GM18505 (cell line): ENCODE results near the gene SPRING1.
"Not testable (repeated sequence)": the region's sequence is repeated elsewhere in the genome, so short reads cannot be mapped to it uniquely, and the experiment has no call there.

Source experiments
- ATAC-seq: cut with Tn5 transposase; IDR thresholded peaks from one replicate; pipeline ENCODE4 v1.9.1; 2021; ENCODE audit not compliant: unreplicated experiment
- POLR2A ChIP-seq: IDR thresholded peaks from 4 replicates; pipeline ENCODE4 v1.6.1; 2011; ENCODE audit warnings: borderline replicate concordance; ENCODE audit not compliant: insufficient read depth, insufficient read length; ENCODE audit errors: extremely low read depth

Gene SPRING1

DNA sequence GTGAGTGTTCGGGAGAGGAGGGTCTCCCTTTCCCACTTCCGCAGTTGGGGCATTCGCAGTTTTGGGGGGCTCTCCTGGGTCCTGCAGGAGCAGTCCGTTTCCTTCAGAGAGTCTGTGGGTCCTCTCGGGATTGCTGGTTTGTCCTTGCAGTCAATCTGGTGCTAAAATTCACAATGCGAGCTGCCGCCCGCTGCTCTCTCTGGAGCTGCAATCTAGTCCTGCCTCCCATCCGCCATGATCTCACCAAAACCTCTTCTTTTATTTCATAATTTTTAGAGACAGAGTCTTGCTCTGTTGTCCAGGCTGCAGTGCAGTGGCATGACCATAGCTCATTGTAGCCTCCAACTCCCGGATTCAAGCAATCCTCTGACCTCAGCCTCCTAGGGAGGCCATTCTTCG lies 22.8 kb upstream of the SPRING1 start:
- no peak for TF ChIP-seq POLR2A
- no peak for ATAC-seq

DNA sequence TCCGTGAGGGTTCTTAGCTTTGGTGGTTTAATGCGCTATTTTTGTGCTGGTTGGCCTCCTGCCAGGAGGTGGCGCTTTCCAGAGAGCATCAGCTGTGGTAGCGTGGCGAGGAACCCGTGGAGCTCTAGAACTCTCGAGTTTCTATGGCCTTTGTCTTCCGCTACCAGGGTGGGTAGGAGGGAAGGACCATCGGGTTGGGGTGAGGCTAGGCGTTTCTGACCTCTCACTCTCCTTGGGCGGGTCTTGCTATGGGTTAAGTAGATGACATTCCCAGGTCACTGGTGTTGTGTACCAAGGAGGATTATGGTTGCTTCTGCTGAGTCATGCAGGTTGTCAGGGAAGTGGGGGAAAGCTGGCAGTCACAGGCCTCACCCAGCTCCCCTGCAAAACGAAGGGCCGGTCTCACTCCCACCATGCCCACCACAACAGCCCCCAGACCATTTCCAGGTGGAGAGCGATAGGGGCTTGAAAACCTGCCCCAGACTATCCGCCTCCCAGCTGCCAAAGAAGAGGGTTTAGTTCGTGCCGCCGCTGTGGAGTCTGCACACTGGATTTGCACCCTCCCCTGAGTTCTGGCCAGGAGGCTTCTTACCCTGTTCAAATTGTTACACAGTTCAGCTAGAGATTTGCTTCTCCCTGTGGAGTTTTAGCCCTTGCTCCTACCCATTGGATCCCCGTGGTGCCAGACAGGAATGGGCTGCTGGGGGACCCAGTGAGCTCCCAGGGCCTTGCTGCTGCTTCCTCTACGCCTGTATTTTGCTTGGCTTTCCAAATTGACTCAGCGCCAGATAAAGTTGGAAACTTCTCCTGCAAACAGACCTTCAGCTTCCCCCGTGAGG lies 22.1 kb upstream of the SPRING1 start:
- TF ChIP-seq POLR2A, result no peak
- no peak for ATAC-seq

DNA sequence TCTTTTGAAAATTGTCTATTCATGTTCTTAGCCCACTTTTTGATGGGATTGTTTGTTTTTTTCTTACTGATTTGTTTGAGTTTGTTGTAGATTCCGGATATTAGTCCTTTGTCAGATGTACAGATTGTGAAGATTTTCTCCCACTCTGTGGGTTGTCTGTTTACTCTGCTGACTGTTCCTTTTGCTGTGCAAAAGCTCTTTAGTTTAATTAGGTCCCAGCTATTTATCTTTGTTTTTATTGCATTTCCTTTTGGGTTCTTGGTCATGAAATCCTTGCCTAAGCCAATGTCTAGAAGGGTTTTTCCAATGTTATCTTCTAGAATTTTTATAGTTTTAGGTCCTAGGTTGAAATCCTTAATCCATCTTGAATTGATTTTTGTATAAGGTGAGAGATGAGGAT lies 16.9 kb upstream of the SPRING1 start:
- ATAC-seq, result not testable (repeated sequence)

DNA sequence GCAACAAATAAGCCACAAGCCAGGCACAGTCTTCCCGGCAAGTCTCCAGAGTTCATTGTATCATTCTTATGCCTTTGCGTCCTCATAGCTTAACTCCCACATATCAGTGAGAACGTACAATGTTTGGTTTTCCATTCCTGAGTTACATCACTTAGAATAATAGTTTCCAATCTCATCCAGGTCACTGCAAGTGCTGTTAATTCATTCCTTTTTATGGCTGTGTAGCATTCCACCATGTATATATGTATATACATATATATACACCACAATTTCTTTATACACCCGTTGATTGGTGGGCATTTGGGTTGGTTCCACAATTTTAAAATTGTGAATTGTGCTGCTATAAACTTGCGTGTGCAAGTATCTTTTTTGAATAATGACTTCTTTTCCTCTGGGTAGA lies 16.2 kb upstream of the SPRING1 start:
- not testable (repeated sequence) for ATAC-seq

DNA sequence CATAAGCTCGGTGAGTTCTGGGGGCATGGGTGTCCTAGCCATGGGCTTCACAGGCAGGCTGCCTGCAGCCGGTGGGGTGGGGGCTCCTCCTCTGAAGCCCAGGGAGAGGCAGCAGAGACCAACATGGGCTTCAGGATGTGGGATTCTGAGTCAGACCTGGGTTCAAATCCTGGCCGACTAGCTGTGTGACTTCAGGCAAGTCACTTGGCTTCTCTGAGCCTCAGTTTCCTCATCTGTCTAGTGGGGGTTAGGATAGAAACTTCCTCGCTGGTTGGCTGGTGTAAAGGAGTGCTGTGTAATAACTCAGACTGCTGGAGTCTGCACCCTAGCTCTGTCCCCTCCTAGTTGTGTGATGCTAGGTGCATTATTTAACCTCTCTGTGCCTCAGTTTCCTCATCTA lies 12.4 kb upstream of the SPRING1 start:
- TF ChIP-seq POLR2A, result no peak
- ATAC-seq, result no peak

DNA sequence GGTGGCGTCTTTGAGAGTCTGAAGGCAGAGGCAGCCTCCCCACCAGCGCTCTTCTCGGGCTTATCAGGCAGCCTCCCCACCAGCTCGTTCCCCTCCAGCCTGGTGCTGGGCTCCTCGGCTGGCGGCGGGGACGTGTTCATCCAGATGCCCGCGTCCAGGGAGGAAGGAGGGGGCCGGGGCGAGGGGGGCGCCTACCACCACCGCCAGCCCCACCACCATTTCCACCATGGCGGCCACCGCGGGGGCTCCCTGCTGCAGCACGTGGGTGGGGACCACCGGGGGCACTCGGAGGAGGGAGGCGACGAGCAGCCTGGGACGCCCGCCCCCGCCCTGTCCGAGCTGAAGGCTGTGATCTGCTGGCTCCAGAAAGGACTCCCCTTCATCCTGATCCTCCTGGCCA lies 12.0 kb upstream of the SPRING1 start:
- TF ChIP-seq POLR2A, result no peak
- no peak for ATAC-seq

DNA sequence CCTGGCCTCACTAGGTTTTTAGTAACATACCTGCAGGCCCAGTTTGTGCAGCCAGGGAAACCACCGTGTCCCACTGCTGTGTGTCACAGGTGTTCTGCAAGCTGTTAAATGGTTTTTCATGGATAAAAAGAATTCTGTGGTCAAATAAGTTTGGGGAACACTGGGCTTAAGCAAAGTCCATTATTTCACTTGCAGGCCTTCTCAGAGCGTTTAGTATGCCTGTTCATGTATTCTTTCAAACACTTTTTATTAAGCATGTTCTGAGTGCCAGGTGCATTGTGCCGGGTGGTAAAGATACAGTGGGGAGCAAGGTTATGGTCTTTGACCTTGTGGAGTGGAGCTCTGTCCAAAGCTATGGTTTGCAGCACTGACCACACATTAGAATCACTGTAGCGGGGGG lies 7.7 kb upstream of the SPRING1 start:
- TF ChIP-seq POLR2A, result no peak
- ATAC-seq, result no peak

DNA sequence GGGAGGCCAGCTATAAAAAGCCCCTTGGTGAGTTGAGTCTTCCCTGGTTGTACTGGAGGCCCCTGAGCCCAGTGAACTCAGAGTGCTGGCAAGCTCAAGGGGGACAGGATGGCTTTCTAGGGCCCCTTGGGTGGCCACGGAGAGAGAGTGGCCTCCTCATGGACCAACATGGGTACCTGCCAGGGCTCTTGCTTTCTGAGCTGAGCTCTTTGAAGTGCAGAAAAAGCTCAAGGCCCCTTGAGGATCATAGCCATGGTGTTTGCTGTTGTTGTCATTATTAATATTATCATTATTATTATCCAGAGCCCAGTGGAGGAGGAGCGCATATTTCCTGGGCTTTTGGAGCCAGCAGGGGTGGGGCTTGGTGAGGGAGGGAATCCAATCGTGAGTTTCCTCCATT lies 6.9 kb upstream of the SPRING1 start:
- no peak for ATAC-seq
- no peak for TF ChIP-seq POLR2A

DNA sequence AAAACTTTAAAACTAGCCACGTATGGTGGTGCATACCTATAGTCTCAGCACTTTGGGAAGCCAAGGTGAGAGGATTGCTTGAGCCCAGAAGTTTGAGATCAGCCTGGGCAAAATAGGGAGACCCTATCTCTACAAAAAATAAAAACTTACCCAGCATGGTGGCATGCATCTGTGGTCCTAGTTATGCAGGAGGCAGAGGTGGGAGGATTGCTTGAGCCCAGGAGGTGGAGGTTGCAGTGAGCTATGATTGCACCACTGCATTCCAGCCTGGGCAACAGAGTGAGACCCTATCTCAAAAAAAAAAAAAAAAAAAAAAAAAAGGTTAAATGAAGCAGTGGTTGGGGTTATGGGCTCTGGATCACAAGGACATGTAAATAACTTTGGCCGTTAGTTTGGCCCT lies 4.9 kb upstream of the SPRING1 start:
- not testable (repeated sequence) for ATAC-seq

DNA sequence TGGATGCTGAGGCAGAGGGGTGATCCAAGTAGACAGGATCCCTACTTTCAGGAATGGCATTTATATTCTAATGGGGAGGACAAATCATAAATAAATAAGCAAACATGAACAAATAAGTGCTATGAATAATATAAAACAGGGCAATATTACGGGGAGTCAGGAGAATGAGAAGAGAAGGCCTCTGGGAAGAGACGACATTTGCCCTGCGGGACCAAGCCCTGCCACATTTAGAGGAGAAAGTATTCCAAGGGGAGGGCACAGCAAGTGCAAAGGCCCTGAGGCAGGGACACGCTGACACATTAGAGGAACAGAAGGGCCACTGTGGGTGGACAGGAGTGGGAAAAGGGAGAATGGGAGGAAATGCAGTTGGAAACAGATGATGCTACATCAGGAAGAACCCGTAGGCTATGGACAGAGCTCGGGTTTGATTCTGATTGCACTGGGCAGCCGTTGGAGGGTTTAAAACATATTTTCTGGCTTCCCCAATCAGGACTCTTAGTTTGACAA lies 1.6 kb upstream of the SPRING1 start:
- TF ChIP-seq POLR2A, result no peak
- no peak for ATAC-seq

DNA sequence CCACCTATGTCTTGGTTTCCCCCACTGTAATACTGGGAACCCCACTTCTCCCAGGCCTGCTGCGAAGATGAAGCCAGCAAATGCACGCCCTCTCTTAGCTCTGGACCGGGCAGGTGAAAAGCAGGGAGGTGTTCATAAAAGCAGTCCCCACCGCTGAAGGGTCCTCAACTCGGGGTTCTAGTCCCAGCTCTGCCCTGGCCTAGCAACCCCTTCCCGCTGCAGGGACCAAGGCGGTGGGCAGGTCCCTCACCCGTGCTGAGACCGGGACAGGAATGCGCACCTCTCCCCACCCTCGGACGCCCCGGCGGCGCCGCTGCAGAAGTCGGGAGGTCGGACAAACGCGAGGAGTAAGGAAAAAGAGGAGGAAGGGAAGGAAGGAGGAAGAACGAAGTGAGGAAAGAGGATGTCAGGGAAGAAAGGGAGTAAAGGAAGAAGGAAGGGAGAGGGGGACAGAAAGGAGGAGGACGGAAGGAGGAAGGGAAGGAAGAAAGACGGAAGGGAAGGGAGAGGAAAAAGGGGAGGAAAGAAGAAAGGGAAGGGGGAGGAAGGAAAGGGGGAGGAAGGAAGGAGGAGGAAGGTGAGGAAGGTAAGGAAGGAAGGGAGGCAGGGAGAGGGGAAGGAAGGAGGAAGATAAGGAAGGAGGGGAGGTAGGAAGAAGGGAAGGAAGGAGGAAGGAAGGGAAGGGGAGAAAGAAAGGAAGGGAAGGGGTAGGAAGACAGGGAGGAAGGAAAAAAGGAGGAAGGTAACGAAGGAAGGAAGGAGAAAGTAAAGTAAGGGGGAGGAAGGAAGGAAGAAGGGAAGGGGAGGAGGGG lies 701 bp downstream of the SPRING1 start:
- TF ChIP-seq POLR2A, result no peak
- ATAC-seq, result no peak

DNA sequence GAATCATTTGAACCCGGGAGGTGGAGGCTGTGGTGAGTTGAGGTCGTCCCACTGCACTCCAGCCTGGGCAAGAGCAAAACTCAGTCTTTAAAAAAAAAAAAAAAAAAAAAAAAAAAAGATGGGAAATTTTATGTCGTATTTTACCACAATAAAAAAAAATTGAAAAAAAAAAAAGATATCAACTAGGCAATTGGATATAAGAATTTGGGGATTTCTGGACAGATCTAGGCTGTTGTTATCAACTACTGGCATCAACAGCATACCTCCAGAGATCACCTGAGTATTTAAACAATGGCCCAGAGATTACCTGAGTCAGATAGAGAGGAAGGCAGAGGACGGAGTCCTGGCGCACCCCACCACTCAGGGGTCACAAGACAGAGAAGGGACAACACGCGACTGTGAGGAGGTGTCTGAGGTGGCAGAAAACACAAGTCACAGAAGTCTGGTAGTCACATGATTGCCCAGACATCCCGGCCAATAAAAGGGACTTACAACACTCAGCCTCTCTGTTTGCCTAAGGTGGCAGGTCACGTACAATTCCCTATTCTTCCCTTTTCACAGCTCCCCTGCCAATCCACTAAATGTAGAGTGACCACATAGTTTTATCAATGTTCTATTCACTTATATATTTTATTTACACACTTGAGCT lies 1.8 kb downstream of the SPRING1 start:
- TF ChIP-seq POLR2A, result no peak
- ATAC-seq, result no peak

DNA sequence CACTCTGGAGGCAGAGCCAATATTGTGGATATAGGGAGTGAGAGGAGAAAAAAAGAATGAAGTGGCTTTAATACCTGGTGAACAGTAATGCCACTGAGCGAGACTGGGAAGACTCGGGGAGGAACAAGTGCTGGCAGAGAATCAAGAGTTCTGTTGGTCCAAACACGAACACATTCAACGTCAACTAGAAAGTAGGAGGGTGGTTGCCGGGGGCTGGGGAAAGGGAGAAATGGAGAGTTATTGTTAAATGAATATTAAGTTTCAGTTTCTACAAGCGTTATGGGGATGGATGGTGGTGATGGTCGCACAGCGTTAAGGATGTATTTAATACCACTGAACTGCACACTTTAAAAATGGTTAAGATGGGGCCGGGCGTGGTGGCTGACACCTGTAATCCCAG lies 2.8 kb downstream of the SPRING1 start:
- no peak for TF ChIP-seq POLR2A
- ATAC-seq, result no peak
